ENCODE results near the gene TSPAN16.
A peak's percentile ranks its signal among the peaks of the same experiment; 100 is the strongest.

Gene TSPAN16

GRCh38 chr19:11342429-11342828 lies 46.5 kb downstream of the TSPAN16 start:
- TF ChIP-seq TCF4 (CRISPR knock-in tag; IDR thresholded peaks at IDR 0.05; ENCODE audit: borderline replicate concordance) (no peak), ZFP30 (CRISPR knock-in tag; IDR thresholded peaks at IDR 0.05) (no peak), ZFP3 (CRISPR knock-in tag; IDR thresholded peaks at IDR 0.05) (no peak), ISL1 (CRISPR knock-in tag; IDR thresholded peaks at IDR 0.05) (no peak), ZNF565 (CRISPR knock-in tag; conservative IDR thresholded peaks at IDR 0.05; ENCODE audit: low read depth) (no peak), ZNF8 (CRISPR knock-in tag; IDR thresholded peaks at IDR 0.05) (no peak), TSHZ2 (CRISPR knock-in tag; IDR thresholded peaks at IDR 0.05) (no peak), POU6F1 (CRISPR knock-in tag; IDR thresholded peaks at IDR 0.05; ENCODE audit: borderline replicate concordance, low read depth) (no peak), GLIS3 (CRISPR knock-in tag; IDR thresholded peaks at IDR 0.05) (no peak), CREB5 (CRISPR knock-in tag; IDR thresholded peaks at IDR 0.05; ENCODE audit: low read depth) (no peak), CSDC2 (CRISPR knock-in tag; IDR thresholded peaks at IDR 0.05) (no peak)
- no peak for ATAC-seq

GRCh38 chr19:11345122-11345803 lies 49.3 kb downstream of the TSPAN16 start:
- ATAC-seq: no peak
- TF ChIP-seq ZNF8 (CRISPR knock-in tag; IDR thresholded peaks at IDR 0.05) (no peak), PATZ1 (CRISPR knock-in tag; IDR thresholded peaks at IDR 0.05; ENCODE audit: borderline replicate concordance) (no peak), ZFP30 (CRISPR knock-in tag; IDR thresholded peaks at IDR 0.05) (no peak), RARB (CRISPR knock-in tag; IDR thresholded peaks at IDR 0.05) (no peak), ARNTL (CRISPR knock-in tag; IDR thresholded peaks at IDR 0.05; ENCODE audit: borderline replicate concordance, low read depth) (no peak), ZNF565 (CRISPR knock-in tag; conservative IDR thresholded peaks at IDR 0.05; ENCODE audit: low read depth) (no peak), ZNF70 (CRISPR knock-in tag; IDR thresholded peaks at IDR 0.05) (no peak), CSDC2 (CRISPR knock-in tag; IDR thresholded peaks at IDR 0.05) (no peak), POU6F1 (CRISPR knock-in tag; IDR thresholded peaks at IDR 0.05; ENCODE audit: borderline replicate concordance, low read depth) (no peak), GLIS3 (CRISPR knock-in tag; IDR thresholded peaks at IDR 0.05) (no peak)

GRCh38 chr19:11346104-11346940 lies 50.4 kb downstream of the TSPAN16 start, which contains the start of the genes CCDC159 and TMEM205:
Gene CCDC159, plus strand, starts transcription at chr19:11346519. Its CDS starts 88 bp downstream, at chr19:11346607.
Gene TMEM205, minus strand, starts transcription at chr19:11346268. Its CDS starts 649 bp downstream, at chr19:11345619.
- TF ChIP-seq PATZ1 (CRISPR knock-in tag; IDR thresholded peaks at IDR 0.05; ENCODE audit: borderline replicate concordance) (no peak), TSHZ2 (CRISPR knock-in tag; IDR thresholded peaks at IDR 0.05) (0 out of 2 replicates have a peak, but pooled peaks have one; percentile 40)
- ATAC-seq: peak; percentile 90
